ENCODE measurements around the gene RASAL1.
A peak's percentile ranks its signal among the peaks of the same experiment; 100 is the strongest.

The RASAL1 gene

GRCh38 chr12:113115455-113116126 lies 20.0 kb downstream of the RASAL1 start:
- no peak for DNase-seq

DNA sequence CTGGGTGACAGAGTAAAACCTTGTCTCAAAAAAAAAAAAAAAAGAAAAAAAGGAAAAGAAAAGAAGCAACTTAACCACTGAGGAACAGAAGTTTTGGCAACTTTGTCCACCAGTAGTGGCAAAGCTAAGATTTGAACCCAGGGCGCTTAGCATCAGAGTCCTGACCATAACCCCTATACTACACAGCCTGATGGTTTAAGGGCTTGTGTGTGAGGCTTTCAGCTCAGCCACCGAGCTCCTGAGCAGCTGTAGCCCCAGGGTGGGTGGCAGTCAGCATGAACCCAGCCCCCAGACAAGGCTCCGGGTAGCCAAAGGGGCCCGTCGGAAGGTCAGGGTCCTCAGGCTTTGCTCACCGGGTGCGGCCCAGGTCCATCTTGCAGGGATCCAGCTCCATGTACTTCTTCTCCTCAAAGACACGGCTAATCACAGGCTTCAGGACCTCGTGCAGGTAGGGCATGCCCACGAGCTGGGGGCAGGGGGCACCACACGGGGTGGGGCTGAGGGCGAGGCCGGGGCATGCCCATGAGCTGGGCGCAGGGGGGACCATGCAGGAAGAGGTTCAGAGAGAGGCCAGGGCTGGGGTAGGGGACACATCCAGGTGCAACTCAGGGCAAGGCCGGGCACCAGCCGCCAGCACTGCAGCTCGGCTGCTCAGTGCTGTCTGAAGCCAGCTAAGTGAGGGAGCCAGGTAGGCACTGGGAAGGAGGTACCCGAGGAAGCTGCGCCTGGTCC lies 20.9 kb downstream of the RASAL1 start:
- DNase-seq: no peak

DNA sequence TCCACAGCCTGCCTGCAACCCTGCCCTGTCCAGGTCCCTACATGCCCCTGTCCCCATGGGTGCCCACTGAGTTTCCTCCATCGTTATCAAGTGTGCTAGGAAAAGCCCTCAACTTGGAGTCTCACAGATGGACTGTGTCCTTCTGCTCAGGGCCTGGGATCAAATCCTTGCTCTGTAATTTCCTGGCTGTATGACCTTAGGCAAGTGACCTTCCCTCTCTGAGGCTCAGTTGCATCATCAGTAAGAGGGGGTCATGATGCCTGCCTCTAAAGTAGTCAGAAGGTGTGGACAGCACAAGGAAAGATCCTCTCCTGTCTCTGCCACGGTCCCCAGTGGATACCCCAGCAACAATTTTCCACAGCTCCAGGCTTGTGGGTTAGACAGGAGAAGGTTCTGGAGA lies 22.2 kb downstream of the RASAL1 start:
- no peak for DNase-seq

DNA sequence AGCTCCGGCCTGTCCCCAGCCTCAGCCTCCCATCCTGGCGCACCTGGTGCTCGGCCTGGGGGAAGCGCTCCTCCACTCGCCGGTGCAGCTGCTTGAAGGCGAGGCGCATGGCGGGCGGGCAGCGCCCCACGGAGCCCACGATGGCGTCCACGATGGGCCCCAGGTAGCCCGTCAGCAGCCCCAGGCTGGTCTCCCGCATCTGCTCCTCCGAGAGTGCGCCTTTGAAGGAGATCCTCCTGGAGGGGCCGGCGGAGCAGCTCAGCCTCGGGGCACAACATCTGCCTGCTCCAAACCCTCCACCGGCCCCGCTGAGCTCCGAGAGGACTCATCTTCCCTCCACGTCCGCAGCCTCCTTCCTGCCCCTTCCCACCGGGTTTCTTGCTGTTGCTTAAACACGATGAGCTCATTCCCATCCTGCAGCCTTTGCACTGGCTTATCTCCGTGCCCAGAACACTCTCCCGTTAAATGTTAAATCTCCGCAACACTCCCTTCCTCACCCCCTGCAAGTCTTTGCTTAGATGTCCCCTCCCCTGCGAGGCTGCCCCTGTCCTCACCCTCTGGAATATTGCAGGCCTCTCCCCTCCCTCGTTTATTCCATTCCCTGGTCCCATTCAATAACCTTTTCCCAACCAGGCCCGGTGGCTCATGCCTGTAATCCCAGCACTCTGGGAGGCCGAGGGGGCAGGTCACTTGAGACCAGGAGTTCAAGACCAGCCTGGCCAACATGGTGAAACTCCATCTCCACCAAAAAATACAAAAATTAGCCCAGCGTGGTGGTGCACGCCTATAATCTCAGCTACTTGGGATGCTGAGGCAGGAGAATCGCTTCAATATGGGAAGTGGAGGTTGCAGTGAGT lies 23.3 kb downstream of the RASAL1 start:
- DNase-seq: no peak

DNA sequence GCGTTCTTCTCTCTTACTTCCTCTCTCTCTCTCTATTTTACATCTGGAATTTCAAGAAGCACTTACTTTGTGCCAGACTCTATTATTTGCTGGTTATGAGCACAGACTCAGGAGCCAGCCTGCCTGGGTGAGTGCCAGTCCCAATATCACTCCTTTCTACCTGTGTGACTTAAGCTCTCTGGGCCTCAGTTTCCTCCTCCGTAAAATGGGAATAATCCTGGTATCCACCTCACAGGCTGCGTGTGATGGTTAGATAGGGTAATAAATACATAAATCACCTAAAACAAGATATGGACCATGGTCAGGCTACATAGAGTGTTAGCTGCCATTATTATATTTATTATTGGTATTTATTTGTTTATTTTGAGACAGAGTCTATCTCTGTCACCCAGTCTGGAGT lies 24.3 kb downstream of the RASAL1 start:
- no peak for DNase-seq

- no peak for DNase-seq
These were observed 25.5 kb downstream of the RASAL1 start for GRCh38 chr12:113109872-113110599.

- DNase-seq: no peak
These were observed 26.2 kb downstream of the RASAL1 start for GRCh38 chr12:113109360-113109759.

DNA sequence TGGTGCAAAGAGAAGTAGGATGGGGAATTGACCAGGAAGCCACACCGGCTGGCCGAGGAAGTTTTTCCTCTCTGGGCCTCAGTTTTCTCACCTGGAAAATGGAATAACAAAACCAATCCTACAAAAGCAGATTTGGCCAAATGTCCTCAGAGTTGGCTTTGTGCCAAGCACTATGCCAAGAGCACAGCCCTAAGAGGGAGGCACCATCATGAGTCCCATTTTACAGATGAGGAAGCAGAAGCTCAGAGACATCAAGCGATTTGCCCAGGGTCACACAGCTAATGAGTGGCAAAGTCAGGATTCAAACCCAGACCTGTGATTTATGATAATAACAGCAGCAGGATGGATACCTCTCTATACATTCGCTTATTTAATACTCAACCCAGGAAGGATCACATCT lies 27.3 kb downstream of the RASAL1 start:
- no peak for DNase-seq

GRCh38 chr12:113106361-113106760 lies 29.2 kb downstream of the RASAL1 start:
- no peak for DNase-seq

DNA sequence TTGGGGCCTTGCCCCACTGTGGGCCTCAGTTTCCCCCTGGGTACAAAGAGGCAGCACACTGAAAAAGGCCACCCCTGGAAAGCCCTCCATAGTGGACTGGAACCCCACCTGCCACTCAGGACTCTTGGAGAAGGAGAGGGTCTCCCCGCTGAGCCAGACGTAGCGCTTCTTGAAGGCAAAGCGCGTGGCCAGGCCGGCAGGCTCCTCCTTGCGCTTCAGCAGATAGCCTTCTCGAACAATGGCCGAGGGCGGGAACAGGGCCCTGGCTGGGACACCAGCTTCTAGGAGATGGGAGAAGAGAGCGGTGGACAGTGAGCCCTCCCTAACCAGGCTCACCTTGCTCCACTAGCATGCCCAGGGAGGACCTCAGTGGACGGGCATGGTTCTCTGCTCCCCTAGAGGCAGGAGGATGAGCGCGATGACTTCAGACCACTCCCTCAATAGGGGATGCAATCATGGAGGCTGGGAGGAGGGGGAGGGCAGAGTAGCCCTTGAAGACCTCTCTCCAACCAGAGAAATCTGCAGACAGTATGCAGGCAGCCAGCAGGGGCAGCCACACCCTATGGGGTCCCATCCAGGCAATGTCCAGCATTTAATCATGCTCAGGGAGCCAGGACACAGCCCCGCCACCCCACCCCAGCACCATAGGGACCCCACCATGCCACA lies 29.8 kb downstream of the RASAL1 start:
- DNase-seq: no peak

GRCh38 chr12:113104953-113105510 lies 30.5 kb downstream of the RASAL1 start:
- no peak for DNase-seq

- DNase-seq: no peak
These were observed 31.7 kb downstream of the RASAL1 start for GRCh38 chr12:113103756-113104450.

DNA sequence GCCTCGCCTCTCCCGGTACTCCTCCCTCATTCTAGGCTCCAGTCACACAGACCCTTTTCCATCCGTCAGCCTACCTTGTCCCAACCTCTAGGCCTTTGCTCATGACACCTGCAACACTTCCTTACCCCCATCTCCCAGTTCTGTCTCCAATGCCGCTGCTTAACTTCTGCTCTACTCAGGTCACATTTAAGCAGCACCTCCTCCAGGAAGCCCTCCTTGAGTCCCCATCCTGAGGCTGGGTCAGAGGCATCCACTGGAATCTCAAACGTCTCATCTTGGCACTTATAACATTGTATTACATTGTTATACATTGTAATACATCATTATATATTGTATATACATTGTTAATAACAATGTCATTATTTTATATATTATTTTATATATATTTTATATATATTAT lies 32.8 kb downstream of the RASAL1 start:
- DNase-seq: no peak

DNA sequence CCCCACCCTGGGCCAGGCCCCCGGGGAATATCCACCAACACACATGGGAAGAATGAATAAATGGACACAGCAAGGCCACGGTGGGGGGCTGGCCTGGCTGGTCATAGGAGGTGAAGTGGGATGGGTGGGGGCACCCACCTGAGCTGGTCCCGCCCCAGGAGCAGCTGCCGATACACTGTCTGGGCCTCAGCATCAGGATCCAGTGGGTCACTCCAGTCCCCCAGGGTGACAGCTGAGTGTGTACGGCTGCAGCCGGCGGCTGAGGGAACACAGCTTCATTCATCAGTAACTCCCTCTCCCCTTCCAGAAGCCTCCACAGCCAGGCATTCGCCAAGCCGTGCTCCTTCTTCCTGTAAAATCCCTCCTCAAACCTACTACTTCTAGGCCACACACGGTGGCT lies 33.8 kb downstream of the RASAL1 start:
- no peak for DNase-seq

GRCh38 chr12:113099764-113100163 lies 35.8 kb downstream of the RASAL1 start:
- no peak for DNase-seq

DNA sequence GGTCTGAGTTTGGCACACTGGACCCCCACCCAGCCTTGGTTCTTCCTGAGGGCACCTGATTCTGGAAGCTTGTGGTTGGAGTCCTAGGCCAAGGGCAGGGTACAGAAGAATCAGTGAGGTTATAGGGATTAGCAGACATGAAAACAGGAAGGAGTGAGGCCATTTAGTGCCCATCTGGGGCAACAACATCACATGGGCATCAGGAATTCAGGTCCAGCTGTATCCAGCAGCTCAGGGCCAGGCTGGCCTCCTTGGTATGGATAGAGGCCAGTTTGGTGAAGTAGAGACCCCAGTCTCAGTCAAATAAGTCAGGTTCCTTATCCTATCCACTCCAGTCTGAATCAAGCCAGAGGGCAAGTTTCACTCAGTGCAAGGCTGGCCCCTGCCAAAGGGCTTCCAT lies 36.2 kb downstream of the RASAL1 start:
- no peak for DNase-seq

DNA sequence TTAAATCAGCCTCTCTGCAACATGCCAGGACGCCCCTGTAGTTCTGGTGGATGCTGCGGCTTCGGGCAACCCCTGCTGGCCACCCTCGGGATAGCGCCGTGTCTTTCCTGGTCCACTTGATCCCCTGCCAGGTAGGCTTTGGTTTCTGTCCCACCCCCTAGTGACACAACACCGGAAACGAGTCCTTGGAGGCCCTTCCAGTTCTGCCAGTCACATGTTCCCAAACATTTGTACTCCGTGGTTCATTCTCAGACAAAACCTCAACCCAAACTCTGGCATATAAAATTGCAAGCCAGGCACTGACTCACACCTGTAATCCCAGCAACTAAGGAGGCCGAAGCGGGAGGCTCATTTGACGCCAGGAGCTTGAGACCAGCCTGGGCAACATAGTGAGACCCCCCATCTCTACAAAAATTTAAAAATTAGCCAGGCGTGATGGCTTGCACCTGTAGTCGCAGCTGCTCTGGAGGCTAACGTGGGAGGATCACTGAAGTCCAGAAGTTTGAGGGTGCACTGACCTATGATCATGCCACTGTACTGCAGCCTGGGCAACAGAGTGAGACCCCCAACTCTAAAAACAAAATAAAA lies 37.0 kb downstream of the RASAL1 start:
- DNase-seq: peak; percentile 37

GRCh38 chr12:113097716-113098440 lies 37.7 kb downstream of the RASAL1 start:
- DNase-seq: no peak

GRCh38 chr12:113096675-113097461 lies 38.7 kb downstream of the RASAL1 start:
- no peak for DNase-seq

GRCh38 chr12:113095405-113095804 lies 40.2 kb downstream of the RASAL1 start:
- no peak for DNase-seq
